IMR-90 (cell line): ENCODE measurements around the gene SPATS2L. TPM values are rescaled to one million over a fixed set of nuclear protein-coding genes. Genes with fewer than 3 reads are reported as not detected.

Experiments
- ATAC-seq: fragments of 200-7000 bp; cut with Tn5 transposase; 2 replicates; pipeline ENCODE4 v1.9.1; 2020; ENCODE audit warnings: low read depth, mild to moderate bottlenecking, moderate library complexity
- BruUV-seq: library from RNA; stranded (reverse); fragments of 400-500 nt; replicated peaks from 2 replicates; lab custom pipeline; 2021; lab: Mats Ljungman, UMichigan
- CTCF ChIA-PET: fragments of 300-600 bp; formaldehyde crosslinking; extraction: SDS; loops from one replicate; lab custom pipeline; 2021; ENCODE audit warnings: antibody characterized with exemption; lab: Yijun Ruan, JAX
- POLR2A ChIA-PET: fragments of 300-600 bp; sonication (Branson Sonifier 250); formaldehyde crosslinking; loops from one replicate; lab custom pipeline; 2022; ENCODE audit warnings: antibody characterized with exemption; ENCODE audit not compliant: unreplicated experiment; lab: Charles Lee
- DNase-seq: peaks from one replicate; pipeline ENCODE4 v3.0.0; 2013
- H2AFZ ChIP-seq: replicated peaks from 2 replicates; pipeline ENCODE3; 2013; ENCODE audit warnings: low read length, mild to moderate bottlenecking; ENCODE audit not compliant: poor library complexity
- H2AK5ac ChIP-seq: 2 replicates; pipeline ENCODE4 v1.6.1; 2013; ENCODE audit warnings: low read depth, low read length, inconsistent platforms
- H2AK9ac ChIP-seq: replicated peaks from 2 replicates; pipeline ENCODE3; 2013; ENCODE audit warnings: mild to moderate bottlenecking, low read depth, low read length, moderate library complexity; ENCODE audit not compliant: poor library complexity
- H2BK120ac ChIP-seq: 2 replicates; pipeline ENCODE4 v1.6.1; 2013; ENCODE audit warnings: low read depth, low read length, inconsistent platforms
- H2BK15ac ChIP-seq: 3 replicates; pipeline ENCODE4 v1.6.1; 2013; ENCODE audit warnings: low read depth, low read length, inconsistent platforms
- H2BK20ac ChIP-seq: 2 replicates; pipeline ENCODE4 v1.6.1; 2013; ENCODE audit warnings: low read depth, mild to moderate bottlenecking, inconsistent platforms, low read length, moderate library complexity
- H2BK5ac ChIP-seq: 2 replicates; pipeline ENCODE4 v1.6.1; 2013; ENCODE audit warnings: mild to moderate bottlenecking, low read depth, low read length, inconsistent platforms; ENCODE audit not compliant: poor library complexity, severe bottlenecking
- H3K14ac ChIP-seq: replicated peaks from 2 replicates; pipeline ENCODE4 v1.6.1; 2013; ENCODE audit warnings: low read depth, low read length, inconsistent platforms
- H3K18ac ChIP-seq: 2 replicates; pipeline ENCODE4 v1.6.1; 2013; ENCODE audit warnings: low read depth, low read length, control low read depth
- H3K23ac ChIP-seq: 2 replicates; pipeline ENCODE4 v1.6.1; 2013; ENCODE audit warnings: low read depth, low read length, inconsistent platforms
- H3K27ac ChIP-seq: 2 replicates; pipeline ENCODE4 v1.5.1; 2013; ENCODE audit warnings: mild to moderate bottlenecking, control low read depth, low read length; ENCODE audit not compliant: insufficient read depth
- H3K27me3 ChIP-seq: 2 replicates; pipeline ENCODE4 v1.6.1; 2013; ENCODE audit warnings: low read length; ENCODE audit not compliant: control insufficient read depth, insufficient read depth
- H3K36me3 ChIP-seq: 2 replicates; pipeline ENCODE4 v1.6.1; 2013; ENCODE audit warnings: low read length, mixed read lengths; ENCODE audit not compliant: control insufficient read depth, insufficient read depth
- H3K4ac ChIP-seq: 2 replicates; pipeline ENCODE4 v1.6.1; 2013; ENCODE audit warnings: low read depth, low read length, inconsistent platforms
- H3K4me1 ChIP-seq: 2 replicates; pipeline ENCODE4 v1.6.1; 2013; ENCODE audit warnings: low read length, mixed read lengths; ENCODE audit not compliant: control insufficient read depth, insufficient read depth
- H3K4me2 ChIP-seq: 2 replicates; pipeline ENCODE4 v1.6.1; 2013; ENCODE audit warnings: low read depth, mild to moderate bottlenecking, control low read depth, low read length, moderate library complexity
- H3K4me3 ChIP-seq: 2 replicates; pipeline ENCODE4 v1.5.1; 2013; ENCODE audit warnings: low read depth, mild to moderate bottlenecking, control low read depth, low read length, moderate library complexity; ENCODE audit not compliant: insufficient read depth
- H3K56ac ChIP-seq: 2 replicates; pipeline ENCODE4 v1.6.1; 2013; ENCODE audit warnings: low read length, inconsistent platforms; ENCODE audit not compliant: insufficient read depth; ENCODE audit errors: extremely low read depth
- H3K79me1 ChIP-seq, 2 experiments: 2 replicates each; pipeline ENCODE4 v1.6.1; 2013; ENCODE audit warnings: low read length in 2 of 2, inconsistent platforms in 1 of 2, low read depth in 1 of 2
- H3K9ac ChIP-seq: 2 replicates; pipeline ENCODE4 v1.6.1; 2013; ENCODE audit warnings: low read depth, low read length, control low read depth
- H3K9me1 ChIP-seq: 2 replicates; pipeline ENCODE4 v1.6.1; 2013; ENCODE audit warnings: low read length, inconsistent platforms; ENCODE audit not compliant: insufficient read depth
- H3K9me3 ChIP-seq: 2 replicates; pipeline ENCODE4 v1.6.1; 2013; ENCODE audit warnings: low read length; ENCODE audit not compliant: control insufficient read depth, insufficient read depth
- H4K20me1 ChIP-seq: 2 replicates; pipeline ENCODE4 v1.6.1; 2013; ENCODE audit warnings: low read length, inconsistent platforms; ENCODE audit not compliant: insufficient read depth
- H4K5ac ChIP-seq: 2 replicates; pipeline ENCODE4 v1.6.1; 2013; ENCODE audit warnings: mild to moderate bottlenecking, low read depth, low read length, control low read depth
- H4K8ac ChIP-seq, 2 experiments: 2 replicates each; pipeline ENCODE4 v1.6.1; 2013; ENCODE audit warnings: low read depth in 2 of 2, low read length in 2 of 2, control low read depth in 1 of 2, inconsistent platforms in 1 of 2
- H4K91ac ChIP-seq: 2 replicates; pipeline ENCODE4 v1.6.1; 2013; ENCODE audit warnings: low read depth, low read length, inconsistent platforms; ENCODE audit not compliant: insufficient read depth
- BHLHE40 ChIP-seq: fragments of 150-350 bp; IDR thresholded peaks from 2 replicates; pipeline ENCODE4 v1.6.1; 2016; ENCODE audit warnings: mild to moderate bottlenecking, low read depth, low read length
- CEBPB ChIP-seq: IDR thresholded peaks from 2 replicates; pipeline ENCODE4 v1.6.1; 2012; ENCODE audit warnings: low read depth, low read length, improper control_type of control experiment
- FOS ChIP-seq: fragments of 150-350 bp; IDR thresholded peaks from 2 replicates; pipeline ENCODE4 v1.6.1; 2016; ENCODE audit warnings: low read depth, low read length
- MAFK ChIP-seq: IDR thresholded peaks from 2 replicates; pipeline ENCODE4 v1.6.1; 2012; ENCODE audit warnings: low read depth, low read length, improper control_type of control experiment
- RFX5 ChIP-seq: IDR thresholded peaks from 2 replicates; pipeline ENCODE4 v1.8.0; 2012; ENCODE audit warnings: low read depth, mild to moderate bottlenecking, low read length, moderate library complexity
- WGBS, 2 experiments: methylation state at CpG; one replicate each; pipeline versions ENCODE4 v1.1.5 to v1.1.7; 2013; ENCODE audit warnings: missing lambda C conversion rate in 2 of 2; ENCODE audit not compliant: insufficient read length in 1 of 2; ENCODE audit errors: extremely low coverage in 2 of 2; 5-methylcytosine and 5-hydroxymethylcytosine counted together
- dilution Hi-C: fragments of 300-500 bp; cut with HindIII; formaldehyde crosslinking; loops from one replicate; pipeline ENCODE4 v1.14.3; 2018; ENCODE audit warnings: low sequenced_read_pairs; ENCODE audit not compliant: unreplicated experiment
- in situ Hi-C: fragments of 300-500 bp; cut with MboI; formaldehyde crosslinking; loops from 3 replicates; pipeline ENCODE4 v1.14.3; 2019; ENCODE audit warnings: low sequenced_read_pairs, inconsistent platforms, mixed read lengths
- intact Hi-C: fragments of 100-400 bp; cut with micrococcal nuclease; formaldehyde crosslinking; loops from 2 replicates; pipeline ENCODE4 v1.10.0; 2022
- polyA plus RNA-seq, 3 experiments: library from polyadenylated mRNA; depleted of rRNA; stranded (reverse); fragments of >200 nt; gene quantifications; 2 replicates each; pipeline ENCODE4 v1.2.3, GENCODE V29; 2012; ENCODE audit warnings: low replicate concordance in 1 of 3
- total RNA-seq: library from RNA; depleted of rRNA; stranded (reverse); fragments of >200 nt; gene quantifications from 2 replicates; pipeline ENCODE4 v1.2.3, GENCODE V29; 2012

SPATS2L gene
- total and polyA plus RNA-seq, 2 of the 4 experiments (the other 2 are of a cell fraction) = 118 to 155 TPM

- CTCF ChIA-PET = interaction anchor here (0.7 kb wide), 1 partner anchor 91 kb away, joined by 4 read pairs; no protein-coding TSS in a partner anchor
- peak overlapping the region; percentile 96 for H3K56ac ChIP-seq
- POLR2A ChIA-PET = no interaction called here
- peak overlapping the region; percentile 91 for H3K14ac ChIP-seq
- peaks cover 27% of the 10 kb centered on the region for H3K4me1 ChIP-seq
- peaks cover 2% of the 10 kb centered on the region; the same call in 1 of the 2 replicates for H3K9me3 ChIP-seq
- H4K91ac ChIP-seq = peak overlapping the region; percentile 96
- no peak overlapping the region for H3K4me3 ChIP-seq
- peak overlapping the region; percentile 97 for H3K4ac ChIP-seq
- ATAC-seq (peak; percentile 66), DNase-seq (peak; percentile 95)
- dilution Hi-C loops = no loop called here
- peaks cover 14% of the 10 kb centered on the region for H3K9me1 ChIP-seq
- H2BK120ac ChIP-seq = peak overlapping the region; percentile 98
- H2AK9ac ChIP-seq = peak overlapping the region; percentile 80
- H3K18ac ChIP-seq = peak overlapping the region; percentile 98
- H3K27ac ChIP-seq = peak overlapping the region; percentile 96
- H4K20me1 ChIP-seq = peaks cover 8% of the 10 kb centered on the region; the same call in 1 of the 2 replicates
- H3K36me3 ChIP-seq = peaks cover 11% of the 10 kb centered on the region
- no peaks in the 10 kb centered on the region for H3K27me3 ChIP-seq
- peak overlapping the region; percentile 55 for H2AK5ac ChIP-seq
- intact Hi-C loops = loop anchor here (5.0 kb wide), 1 partner anchor 98 kb away; the partner anchor contains the start of gene SPATS2L
- H4K5ac ChIP-seq = peak overlapping the region; percentile 81
- in situ Hi-C loops = no loop called here
- peak overlapping the region; percentile 96 for H3K23ac ChIP-seq
- BruUV-seq = no TSS peak
- H2BK5ac ChIP-seq = peak overlapping the region; percentile 99
- no CpG with 5 or more reads among the region's 1 CpG for WGBS, 2 experiments
- H3K79me1 ChIP-seq = peaks cover 60 to 72% of the 10 kb centered on the region in 2 experiments
- peak overlapping the region; percentile 38 for H3K9ac ChIP-seq
- peak overlapping the region; percentile 96 for H3K4me2 ChIP-seq
- H4K8ac ChIP-seq = peak overlapping the region; percentile 88 to 96
- TF ChIP-seq CEBPB (0 out of 2 replicates have a peak, but pooled peaks have one; percentile 45), RFX5 (no peak), FOS (peak; percentile 97), BHLHE40 (peak; percentile 16; the same call in 1 of the 2 replicates), MAFK (peak; percentile 44; the same call in 1 of the 2 replicates)
- H2AFZ ChIP-seq = peak overlapping the region; percentile 11
- H2BK20ac ChIP-seq = peak overlapping the region; percentile 97
- peak overlapping the region; percentile 78; the same call in 1 of the 3 replicates for H2BK15ac ChIP-seq
Observed at GRCh38 chr2:200405599-200406298, 99.3 kb downstream of the SPATS2L start.
